Measurements from ENCODE around the gene PLXDC2. TPM values are rescaled to one million over a fixed set of nuclear protein-coding genes. Genes with fewer than 3 reads are reported as not detected.
A peak's percentile ranks its signal among the peaks of the same experiment; 100 is the strongest.

The PLXDC2 gene
- total RNA-seq, 1 donor, result 38.0 TPM

GRCh38 chr10:20091698-20092097 lies 275.5 kb downstream of the PLXDC2 start:
- DNase-seq (ENCODE audit: low read depth in 2 of 3, low spot score in 2 of 3), result no peak

- DNase-seq (ENCODE audit: low read depth in 2 of 3, low spot score in 2 of 3), result no peak
Measured at GRCh38 chr10:20093600-20093999, 277.4 kb downstream of the PLXDC2 start.

GRCh38 chr10:20094226-20094976 lies 278.2 kb downstream of the PLXDC2 start:
- DNase-seq (ENCODE audit: low read depth in 2 of 3, low spot score in 2 of 3), result no peak

GRCh38 chr10:20100171-20100570 lies 283.9 kb downstream of the PLXDC2 start:
- peak in 2 of 3 donors; percentile 40 to 84 for DNase-seq (ENCODE audit: low read depth in 2 of 3, low spot score in 2 of 3)

- no peak for DNase-seq (ENCODE audit: low read depth in 2 of 3, low spot score in 2 of 3)
Measured at GRCh38 chr10:20105236-20105635, 289.0 kb downstream of the PLXDC2 start.

- no peak for DNase-seq (ENCODE audit: low read depth in 2 of 3, low spot score in 2 of 3)
Measured at GRCh38 chr10:20105931-20106330, 289.7 kb downstream of the PLXDC2 start.

GRCh38 chr10:20108021-20108420 lies 291.8 kb downstream of the PLXDC2 start:
- no peak for DNase-seq (ENCODE audit: low read depth in 2 of 3, low spot score in 2 of 3)

GRCh38 chr10:20109613-20110012 lies 293.4 kb downstream of the PLXDC2 start:
- no peak for DNase-seq (ENCODE audit: low read depth in 2 of 3, low spot score in 2 of 3)

- no peak for DNase-seq (ENCODE audit: low read depth in 2 of 3, low spot score in 2 of 3)
Measured at GRCh38 chr10:20110125-20111100, 294.2 kb downstream of the PLXDC2 start.

GRCh38 chr10:20114179-20114578 lies 297.9 kb downstream of the PLXDC2 start:
- no peak for DNase-seq (ENCODE audit: low read depth in 2 of 3, low spot score in 2 of 3)

- no peak for DNase-seq (ENCODE audit: low read depth in 2 of 3, low spot score in 2 of 3)
Measured at GRCh38 chr10:20115894-20116293, 299.7 kb downstream of the PLXDC2 start.

- no peak for DNase-seq (ENCODE audit: low read depth in 2 of 3, low spot score in 2 of 3)
Measured at GRCh38 chr10:20117471-20117870, 301.2 kb downstream of the PLXDC2 start.

- no peak for DNase-seq (ENCODE audit: low read depth in 2 of 3, low spot score in 2 of 3)
Measured at GRCh38 chr10:20118119-20118518, 301.9 kb downstream of the PLXDC2 start.

GRCh38 chr10:20128811-20129210 lies 312.6 kb downstream of the PLXDC2 start:
- DNase-seq (ENCODE audit: low read depth in 2 of 3, low spot score in 2 of 3), result no peak

- peak in 2 of 3 donors; percentile 3 to 39 for DNase-seq (ENCODE audit: low read depth in 2 of 3, low spot score in 2 of 3)
Measured at GRCh38 chr10:20132816-20133215, 316.6 kb downstream of the PLXDC2 start.

- DNase-seq (ENCODE audit: low read depth in 2 of 3, low spot score in 2 of 3), result no peak
Measured at GRCh38 chr10:20133669-20134189, 317.5 kb downstream of the PLXDC2 start.

- no peak for DNase-seq (ENCODE audit: low read depth in 2 of 3, low spot score in 2 of 3)
Measured at GRCh38 chr10:20142311-20142710, 326.1 kb downstream of the PLXDC2 start.

GRCh38 chr10:20144268-20144667 lies 328.0 kb downstream of the PLXDC2 start:
- DNase-seq (ENCODE audit: low read depth in 2 of 3, low spot score in 2 of 3), result no peak

GRCh38 chr10:20146004-20146403 lies 329.8 kb downstream of the PLXDC2 start:
- no peak for DNase-seq (ENCODE audit: low read depth in 2 of 3, low spot score in 2 of 3)

GRCh38 chr10:20147684-20148083 lies 331.5 kb downstream of the PLXDC2 start:
- no peak for DNase-seq (ENCODE audit: low read depth in 2 of 3, low spot score in 2 of 3)

- no peak for DNase-seq (ENCODE audit: low read depth in 2 of 3, low spot score in 2 of 3)
Measured at GRCh38 chr10:20156511-20156910, 340.3 kb downstream of the PLXDC2 start.

Measured in hematopoietic multipotent progenitor cell (in vitro differentiated cells).